Stimulated activated CD8-positive, alpha-beta memory T cell treated with anti-CD3 and anti-CD28 coated beads, Interleukin-4, amount 100 ng/mL, for 48 hours (primary cell): ENCODE measurements around the gene TIMM44.
A peak's percentile ranks its signal among the peaks of the same experiment; 100 is the strongest.
"Not testable (repeated sequence)": the region's sequence is repeated elsewhere in the genome, so short reads cannot be mapped to it uniquely, and the experiment has no call there.

Experiments
- DNase-seq: peaks from one replicate; pipeline ENCODE4 v3.0.0-alpha.2; 2020

Gene TIMM44

DNA sequence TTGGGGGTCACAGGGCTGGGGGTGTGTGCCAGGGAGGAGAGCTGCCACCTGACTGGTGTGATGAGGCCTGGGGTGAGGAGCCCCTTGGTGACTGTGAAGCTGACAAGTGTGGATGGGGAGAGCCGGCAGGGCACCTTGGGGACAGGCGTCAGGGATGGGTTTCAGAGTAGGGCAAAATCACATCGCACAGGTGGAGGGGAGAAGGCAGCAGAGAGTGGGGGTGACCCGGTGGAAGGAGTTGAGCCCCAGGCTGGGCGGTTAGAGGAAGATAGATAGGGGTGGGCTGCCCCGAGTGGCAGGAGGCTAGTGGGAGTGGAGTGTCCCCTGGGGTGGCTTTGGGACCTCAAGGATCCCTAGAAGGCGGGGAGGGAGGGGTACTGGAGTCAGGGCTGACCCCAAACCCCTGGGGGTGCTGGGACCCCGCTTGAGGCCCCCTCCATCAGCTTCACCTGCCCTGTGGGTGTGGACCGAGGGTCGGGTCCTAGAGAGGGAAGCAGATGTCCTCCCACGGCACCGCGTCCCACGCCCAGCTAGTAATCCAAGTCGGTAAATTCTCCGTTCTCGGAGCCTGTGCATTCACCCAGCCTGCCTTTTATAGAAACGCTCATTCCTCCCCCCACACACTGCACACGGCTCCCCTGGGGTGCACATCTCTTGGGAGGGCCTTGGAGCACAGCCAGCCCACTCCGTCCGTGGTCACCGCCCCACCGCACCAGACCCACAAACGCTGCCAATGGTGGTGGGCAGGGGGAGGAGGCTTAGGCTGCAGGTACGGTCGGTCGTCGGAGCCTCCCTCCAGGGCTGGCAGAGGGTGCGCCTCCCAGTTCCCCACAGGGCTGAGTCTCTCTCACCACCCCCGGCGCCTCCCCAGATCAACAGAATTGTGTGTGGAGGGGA lies 19.9 kb downstream of the TIMM44 start:
- no peak for DNase-seq

DNA sequence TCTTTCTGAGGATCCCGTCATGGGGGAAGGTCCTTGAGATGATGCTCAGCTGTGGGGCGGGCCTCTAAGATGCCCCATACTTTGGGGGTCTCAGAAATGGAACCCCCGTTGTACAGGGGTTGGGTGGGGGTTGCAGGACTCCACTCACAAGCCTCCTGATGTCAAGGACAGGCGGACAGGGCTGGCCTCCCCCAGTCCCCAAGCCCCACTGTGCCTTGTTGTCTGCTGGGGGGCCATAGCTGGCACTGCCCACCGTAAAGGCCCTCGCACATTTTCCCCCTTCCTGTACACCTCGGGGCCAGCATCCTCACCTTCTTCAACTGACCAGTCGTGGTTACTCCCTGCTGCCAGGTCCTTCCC lies 20.6 kb downstream of the TIMM44 start:
- DNase-seq = no peak

DNA sequence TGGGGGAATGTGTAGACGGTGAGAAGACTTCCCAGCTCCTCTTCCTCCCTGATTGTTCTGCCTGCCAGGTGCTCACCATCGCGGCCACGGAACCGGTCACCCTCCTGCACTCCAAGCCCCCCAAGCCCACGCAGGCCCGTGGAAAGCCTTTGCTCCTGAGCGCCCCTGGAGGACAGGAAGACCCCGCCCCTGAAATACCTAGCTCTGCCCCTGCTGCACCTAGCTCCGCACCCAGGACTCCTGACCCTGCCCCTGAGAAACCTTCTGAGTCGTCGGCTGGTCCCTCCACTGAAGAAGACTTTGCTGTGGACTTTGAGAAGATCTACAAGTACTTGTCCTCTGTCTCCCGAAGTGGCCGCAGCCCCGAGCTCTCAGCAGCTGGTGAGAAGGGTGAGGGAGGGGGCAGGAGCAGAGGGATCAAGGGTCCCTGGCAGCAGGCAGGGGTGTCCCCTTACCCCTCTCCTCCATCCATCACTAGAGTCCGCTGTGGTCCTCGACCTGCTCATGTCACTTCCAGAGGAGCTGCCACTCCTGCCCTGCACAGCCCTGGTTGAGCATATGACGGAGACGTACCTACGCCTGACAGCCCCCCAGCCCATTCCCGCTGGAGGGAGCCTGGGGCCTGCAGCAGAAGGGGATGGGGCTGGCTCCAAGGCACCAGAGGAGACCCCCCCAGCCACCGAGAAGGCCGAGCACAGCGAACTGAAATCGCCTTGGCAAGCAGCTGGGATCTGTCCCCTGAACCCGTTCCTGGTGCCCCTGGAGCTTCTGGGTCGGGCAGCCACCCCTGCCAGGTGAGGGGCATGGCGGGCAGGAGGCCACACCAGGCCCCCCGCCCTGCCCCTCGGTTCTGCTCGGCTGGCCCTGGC lies 21.3 kb downstream of the TIMM44 start:
- no peak for DNase-seq

GRCh38 chr19:7921302-7921966 lies 22.0 kb downstream of the TIMM44 start:
- DNase-seq = no peak

DNA sequence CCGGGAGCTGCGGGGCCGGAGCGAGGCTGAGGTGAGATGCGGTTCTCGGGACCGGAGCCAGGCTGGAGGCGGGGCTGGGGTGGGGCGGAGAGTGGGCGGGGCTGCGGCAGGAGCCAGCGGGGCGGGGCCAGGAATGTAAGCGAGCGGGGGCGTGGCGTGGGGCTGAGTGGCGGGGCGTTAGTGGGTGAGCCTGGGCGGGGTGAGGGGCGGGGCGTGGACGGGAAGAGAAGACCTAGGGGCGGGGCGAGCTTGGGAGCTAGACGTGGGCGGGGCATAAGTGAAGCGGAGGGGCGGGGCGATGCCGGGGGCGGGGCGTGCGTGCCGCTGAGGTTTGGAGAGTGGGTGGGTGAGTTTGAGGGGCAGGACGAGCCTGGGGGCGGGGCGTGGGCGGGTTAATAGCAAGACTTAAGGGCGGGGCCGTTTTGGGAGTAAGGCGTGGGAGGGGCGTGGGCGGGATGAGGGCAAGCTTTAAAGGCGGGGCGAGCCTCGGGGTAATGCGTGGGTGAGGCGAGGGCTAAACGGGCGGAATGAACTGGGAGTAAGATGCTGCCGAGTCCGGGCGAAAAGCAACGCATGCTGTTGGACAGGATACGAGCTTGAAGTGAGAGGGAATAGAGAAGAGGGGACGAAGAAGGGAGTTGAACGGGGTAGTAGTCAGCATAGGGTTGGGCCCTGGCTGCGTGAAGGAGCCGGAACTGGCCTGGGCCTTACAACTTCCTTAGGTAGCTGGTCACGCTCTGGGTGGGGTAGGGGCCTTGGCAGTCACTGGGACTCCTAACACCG lies 22.8 kb downstream of the TIMM44 start:
- DNase-seq = peak; percentile 100

DNA sequence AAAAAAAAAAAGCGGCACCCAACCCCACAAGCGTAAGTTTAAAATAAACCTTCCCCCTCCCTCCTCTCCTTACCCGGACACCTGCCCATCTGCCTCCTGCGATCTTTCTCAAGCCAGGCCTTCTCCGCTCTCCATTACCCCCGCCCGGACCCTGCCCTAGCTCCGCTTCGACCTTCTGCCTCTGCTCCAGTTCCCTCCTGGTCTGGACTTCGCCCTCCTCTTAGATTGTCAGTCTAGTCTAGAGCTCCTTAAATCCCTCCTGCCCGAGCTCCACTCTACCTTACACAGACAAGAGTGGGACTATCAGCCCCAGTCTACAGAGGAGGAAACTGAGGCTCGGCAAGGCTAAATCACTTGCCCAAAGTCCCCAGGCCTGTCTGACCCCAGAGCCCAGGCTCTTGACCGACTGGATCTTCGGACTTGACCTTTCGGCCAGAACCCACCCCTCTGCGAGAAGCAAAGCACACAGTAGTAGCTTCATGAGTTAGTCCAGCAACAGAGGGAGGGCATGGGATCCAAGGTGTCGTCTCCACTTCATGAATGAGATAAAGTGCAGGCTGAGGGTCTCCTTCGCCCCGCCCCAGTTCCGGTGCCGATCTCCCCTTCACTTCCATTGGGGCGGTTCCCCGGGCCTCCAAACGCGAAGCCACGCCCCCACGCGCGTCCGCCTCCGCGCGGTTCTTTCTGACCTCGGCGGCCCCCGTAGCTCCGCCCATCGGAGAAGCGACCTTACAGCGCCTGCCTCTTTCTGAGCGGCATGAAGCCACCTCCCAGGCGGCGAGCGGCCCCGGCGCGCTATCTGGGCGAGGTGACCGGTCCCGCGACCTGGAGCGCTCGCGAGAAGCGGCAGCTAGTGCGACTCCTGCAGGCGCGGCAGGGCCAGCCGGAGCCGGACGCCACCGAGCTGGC lies 23.6 kb downstream of the TIMM44 start, which contains the start of gene SNAPC2:
TSS of gene SNAPC2 (plus strand) at position 729 of the 909 bp plus-strand sequence. CDS start at position 758, 29 bp downstream.
- peak; percentile 98 for DNase-seq

DNA sequence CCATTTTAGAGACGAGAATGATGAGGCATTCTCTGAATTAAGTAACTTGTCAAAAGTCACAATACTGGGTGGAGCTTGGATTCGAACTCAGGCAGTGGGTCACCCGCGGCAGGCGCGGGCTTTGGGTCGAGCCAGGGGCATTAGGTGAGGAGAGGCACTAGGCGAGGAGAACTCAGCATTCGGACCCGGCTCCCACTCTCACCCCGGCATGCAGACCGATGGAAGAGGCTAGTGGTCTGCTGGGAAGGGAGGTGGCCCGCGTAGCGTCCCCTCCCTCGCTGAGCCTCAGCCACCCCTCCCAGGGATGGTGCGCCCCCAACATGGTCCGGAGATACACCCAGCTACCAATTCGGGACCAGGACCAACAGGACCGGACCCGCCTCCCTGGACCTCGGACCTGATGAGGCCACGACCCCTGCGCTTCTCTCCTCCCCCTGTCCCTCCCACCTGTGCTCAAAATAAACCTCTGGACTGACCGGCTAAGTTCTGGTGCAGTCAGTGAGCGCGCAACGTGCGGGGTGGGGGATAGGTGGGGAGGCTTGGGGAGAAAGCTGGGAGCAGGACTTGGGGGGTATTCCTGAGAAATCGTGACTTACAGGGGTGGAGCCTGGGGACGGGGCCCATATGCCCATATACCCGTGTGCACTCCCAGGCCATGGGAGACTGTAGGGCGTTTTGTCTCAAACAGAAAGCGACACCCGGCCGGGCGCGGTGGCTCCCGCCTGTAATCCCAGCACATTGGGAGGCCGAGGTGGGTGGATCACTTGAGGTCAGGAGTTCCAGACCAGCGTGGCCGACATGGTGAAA lies 24.6 kb downstream of the TIMM44 start:
- no peak for DNase-seq

DNA sequence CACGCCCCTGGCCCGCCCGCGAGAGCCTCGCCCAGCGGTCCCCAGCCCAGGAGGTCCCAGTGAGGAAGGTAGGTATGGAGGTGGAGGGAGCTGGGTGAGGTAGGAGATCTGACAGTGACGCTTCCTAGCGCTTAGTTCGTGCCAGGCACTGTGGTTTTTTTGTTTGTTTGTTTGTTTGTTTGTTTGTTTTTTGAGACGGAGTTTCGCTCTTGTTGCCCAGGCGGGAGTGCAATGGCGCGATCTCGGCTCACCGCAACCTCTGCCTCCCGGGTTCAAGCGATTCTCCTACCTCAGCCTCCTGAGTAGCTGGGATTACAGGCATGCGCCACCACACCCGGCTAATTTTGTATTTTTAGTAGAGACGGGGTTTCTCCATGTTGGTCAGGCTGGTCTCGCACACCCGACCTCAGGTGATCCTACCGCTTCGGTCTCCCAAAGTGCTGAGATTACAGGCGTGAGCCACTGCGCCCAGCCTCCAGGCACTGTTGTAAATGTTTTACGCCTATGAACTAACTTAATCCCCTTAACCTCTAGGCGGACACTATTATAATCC lies 25.3 kb downstream of the TIMM44 start:
- not testable (repeated sequence) for DNase-seq

- peak; percentile 72 for DNase-seq
Measured at GRCh38 chr19:7917267-7918061, 26.0 kb downstream of the TIMM44 start.

DNA sequence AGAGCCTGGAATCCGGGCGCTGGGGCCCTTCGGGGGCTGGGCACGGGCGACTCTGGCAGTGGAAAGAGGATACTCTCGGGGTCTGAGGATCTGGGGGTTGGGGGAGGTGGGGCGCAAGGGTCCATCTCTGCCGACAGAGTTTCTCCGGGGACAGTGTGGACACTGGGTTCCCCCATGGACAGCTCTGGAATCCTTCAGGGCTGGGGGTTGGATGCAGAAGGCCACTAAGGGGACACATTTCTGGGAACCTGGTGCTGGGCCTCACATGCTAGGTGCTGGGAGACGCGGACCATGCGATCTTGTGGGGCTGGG lies 26.6 kb downstream of the TIMM44 start:
- no peak for DNase-seq

DNA sequence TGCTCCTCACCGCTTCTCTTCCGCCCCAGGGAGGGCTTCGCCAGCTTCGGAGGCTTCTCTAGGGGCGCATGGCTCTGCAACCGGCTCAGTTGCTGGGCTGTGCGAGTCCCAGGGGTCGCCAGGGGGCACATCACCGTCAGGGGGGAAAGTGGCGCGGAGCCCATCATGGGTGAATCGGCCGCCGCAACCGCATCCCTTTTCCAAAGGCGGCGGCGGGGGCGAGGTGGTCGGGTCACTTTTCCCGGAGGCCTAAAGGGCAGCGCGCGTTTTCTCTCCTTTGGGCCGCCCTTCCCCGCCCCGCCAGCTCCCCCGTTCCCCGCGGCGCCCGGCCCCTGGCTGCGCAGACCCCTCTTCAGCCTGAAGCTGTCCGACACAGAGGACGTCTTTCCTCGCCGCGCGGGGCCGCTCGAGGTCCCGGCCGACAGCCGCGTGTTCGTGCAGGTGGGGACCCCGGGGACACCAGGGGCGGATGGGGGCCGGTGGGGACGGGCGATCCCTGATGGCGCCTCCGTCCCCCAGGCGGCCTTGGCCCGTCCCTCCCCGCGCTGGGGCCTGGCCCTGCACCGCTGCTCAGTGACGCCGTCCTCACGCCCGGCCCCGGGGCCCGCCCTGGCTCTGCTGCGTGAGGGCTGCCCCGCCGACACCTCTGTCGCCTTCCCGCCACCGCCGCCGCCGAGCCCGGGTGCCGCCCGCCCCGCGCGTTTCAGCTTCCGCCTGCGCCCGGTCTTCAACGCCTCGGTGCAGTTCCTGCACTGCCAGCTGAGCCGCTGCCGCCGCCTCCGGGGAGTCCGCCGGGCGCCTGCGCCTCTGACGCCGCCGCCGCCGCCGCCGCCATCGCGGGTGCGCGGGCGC lies 27.1 kb downstream of the TIMM44 start:
- DNase-seq = peak; percentile 72

GRCh38 chr19:7915250-7916102 lies 28.0 kb downstream of the TIMM44 start:
- DNase-seq = no peak

DNA sequence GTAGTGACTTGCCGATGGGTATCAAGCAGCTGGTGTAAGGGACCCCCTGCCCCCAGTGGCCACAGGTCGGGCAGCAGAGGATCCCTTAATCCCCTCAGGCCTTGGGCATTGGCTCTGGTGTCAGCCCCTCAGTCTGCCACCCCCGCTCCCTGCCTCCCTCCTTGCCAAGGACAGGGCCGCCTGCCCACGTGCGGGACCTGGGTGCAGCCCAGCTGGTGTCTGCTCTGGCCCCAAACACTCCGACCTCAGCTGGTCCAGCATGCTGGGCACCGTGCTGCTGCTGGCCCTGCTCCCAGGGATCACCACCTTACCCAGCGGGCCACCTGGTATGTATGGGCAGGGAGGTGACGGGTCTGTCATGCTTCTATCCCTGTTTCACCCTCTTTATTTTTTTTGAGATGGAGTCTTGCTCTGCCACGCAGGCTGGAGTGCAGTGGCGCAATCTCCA lies 28.8 kb downstream of the TIMM44 start, which contains the start of gene TGFBR3L:
TSS of gene TGFBR3L (plus strand) at position 233 of the 448 bp plus-strand sequence.
- no peak for DNase-seq

DNA sequence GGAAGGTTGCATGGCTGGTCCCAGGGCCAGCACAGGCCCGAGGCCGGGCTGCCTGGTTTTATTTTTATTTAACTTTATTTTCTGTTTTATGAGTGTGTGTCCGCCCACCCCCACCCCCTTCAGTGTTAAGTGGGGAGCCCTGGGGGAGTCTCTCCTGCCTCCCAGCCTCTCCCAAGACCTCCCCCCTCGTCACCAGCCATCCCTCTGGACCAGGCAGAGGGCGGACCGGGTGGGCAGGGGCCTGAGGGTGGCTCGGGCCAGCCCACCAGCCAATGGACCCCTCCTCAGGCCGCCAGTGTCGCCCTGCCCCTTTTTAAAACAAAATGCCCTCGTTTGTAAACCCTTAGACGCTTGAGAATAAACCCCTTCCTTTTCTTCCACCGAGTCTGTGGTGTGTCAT lies 29.4 kb downstream of the TIMM44 start:
- DNase-seq = no peak

GRCh38 chr19:7913652-7914051 lies 29.8 kb downstream of the TIMM44 start:
- DNase-seq = no peak

- no peak for DNase-seq
Measured at GRCh38 chr19:7912697-7913564, 30.5 kb downstream of the TIMM44 start.
